GOT3 (cell line): ENCODE results near the gene SPINT2.
"Not testable (repeated sequence)": the region's sequence is repeated elsewhere in the genome, so short reads cannot be mapped to it uniquely, and the experiment has no call there.

ENCODE experiments used
- DNase-seq: peaks from one replicate; lab custom pipeline; 2025; ENCODE audit warnings: mixed read lengths; lab: John Stamatoyannopoulos, UW

The SPINT2 gene, protein sequence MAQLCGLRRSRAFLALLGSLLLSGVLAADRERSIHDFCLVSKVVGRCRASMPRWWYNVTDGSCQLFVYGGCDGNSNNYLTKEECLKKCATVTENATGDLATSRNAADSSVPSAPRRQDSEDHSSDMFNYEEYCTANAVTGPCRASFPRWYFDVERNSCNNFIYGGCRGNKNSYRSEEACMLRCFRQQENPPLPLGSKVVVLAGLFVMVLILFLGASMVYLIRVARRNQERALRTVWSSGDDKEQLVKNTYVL

DNA sequence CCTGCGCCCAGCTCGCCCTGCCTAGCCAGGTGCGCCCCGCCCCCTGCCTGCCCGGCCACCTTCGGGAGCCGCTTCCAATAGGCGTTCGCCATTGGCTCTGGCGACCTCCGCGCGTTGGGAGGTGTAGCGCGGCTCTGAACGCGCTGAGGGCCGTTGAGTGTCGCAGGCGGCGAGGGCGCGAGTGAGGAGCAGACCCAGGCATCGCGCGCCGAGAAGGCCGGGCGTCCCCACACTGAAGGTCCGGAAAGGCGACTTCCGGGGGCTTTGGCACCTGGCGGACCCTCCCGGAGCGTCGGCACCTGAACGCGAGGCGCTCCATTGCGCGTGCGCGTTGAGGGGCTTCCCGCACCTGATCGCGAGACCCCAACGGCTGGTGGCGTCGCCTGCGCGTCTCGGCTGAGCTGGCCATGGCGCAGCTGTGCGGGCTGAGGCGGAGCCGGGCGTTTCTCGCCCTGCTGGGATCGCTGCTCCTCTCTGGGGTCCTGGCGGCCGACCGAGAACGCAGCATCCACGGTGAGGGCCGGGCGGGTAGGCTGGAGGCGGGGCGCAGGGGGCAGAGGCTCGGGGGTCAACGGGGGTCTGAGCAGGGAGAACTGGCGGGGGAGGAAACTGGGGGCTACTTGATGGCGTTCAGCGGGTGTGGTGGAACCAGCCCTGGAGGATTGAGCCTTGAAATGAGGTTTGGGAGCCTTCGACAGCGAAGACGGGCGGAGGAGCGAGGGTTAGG lies at the start of gene SPINT2:
Gene SPINT2, plus strand, starts transcription at position 88 of the 727 bp plus-strand sequence. Its CDS starts 320 bp downstream, at position 408.
- DNase-seq: no peak

DNA sequence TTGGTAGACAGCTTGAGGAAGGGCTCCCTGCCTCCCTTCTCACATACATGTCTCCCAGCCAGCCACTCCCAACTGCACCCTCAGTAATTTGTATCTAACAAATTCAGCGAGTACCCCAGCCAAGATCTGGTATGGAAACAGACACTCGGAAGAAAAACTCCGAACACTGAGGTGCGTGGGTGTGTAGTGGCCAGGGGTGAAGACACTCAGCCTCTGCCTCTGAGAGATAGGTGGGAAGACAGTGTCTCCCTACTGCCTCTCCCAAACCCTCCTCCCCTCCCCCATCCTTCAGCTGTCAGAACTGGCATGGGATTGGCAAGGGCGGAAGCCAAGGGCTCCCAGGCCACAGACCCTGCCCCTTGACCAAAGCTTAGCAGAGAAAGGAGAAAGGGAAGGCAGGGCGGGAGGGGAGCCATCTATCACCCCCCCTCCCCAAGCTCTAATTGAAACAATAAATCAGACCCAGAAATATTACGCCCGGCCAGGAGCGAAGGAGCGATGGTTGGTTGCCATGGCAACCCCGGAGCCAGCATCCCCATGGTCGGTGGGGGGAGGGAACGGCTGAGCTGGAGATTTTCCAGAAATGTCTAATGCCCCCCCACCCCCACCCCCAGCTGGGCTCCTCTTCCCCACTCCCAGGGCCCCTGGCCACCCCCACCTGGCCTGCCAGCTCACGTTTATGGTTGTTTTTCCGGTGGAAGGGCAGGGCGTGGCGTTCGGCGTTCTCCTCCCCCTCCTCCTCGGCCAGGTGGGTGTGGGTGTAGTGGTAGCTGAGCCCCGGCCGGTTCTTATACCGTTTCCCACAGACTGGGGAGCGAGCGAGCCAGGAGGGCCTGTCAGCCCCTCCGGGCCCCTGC lies 47.4 kb upstream of the SPINT2 start:
- DNase-seq: no peak

DNA sequence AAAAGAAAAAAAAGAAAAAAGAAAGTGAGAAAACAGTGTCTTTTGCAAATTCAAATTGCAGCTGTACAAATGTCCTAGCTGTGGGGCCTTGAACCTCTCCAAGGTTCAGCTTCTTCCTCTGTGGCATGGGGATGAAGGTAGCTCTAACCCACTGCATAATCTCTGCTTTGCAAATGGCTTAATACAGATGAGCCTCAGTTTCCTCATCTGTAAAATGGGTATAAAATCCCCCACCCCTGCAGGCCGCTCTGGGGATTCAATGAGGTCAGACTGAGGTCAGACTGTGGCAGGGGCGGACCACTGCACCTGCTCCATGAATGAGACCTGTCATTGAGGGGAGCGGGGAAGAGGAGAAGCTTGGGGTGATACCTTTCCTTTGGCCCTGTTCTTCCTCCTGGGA lies 46.2 kb upstream of the SPINT2 start:
- no peak for DNase-seq

DNA sequence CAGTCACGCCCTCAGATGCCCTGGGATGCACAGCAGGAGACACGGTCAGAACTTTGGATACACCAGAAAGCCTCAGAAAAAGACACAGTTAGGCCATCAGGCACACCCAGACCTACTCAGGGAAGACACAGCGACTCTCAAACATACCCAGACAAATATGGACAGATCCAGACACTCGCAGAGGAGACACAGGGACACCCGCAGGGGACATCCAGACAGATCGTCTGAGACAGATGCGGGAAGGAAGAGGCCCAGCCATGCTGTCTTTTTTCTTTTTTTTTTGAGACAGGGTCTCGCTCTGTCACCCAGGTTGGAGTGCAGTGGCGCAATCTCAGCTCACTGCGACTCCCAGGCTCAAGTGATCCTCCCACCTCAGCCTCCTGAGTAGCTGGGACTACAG lies 45.2 kb upstream of the SPINT2 start:
- DNase-seq: no peak

DNA sequence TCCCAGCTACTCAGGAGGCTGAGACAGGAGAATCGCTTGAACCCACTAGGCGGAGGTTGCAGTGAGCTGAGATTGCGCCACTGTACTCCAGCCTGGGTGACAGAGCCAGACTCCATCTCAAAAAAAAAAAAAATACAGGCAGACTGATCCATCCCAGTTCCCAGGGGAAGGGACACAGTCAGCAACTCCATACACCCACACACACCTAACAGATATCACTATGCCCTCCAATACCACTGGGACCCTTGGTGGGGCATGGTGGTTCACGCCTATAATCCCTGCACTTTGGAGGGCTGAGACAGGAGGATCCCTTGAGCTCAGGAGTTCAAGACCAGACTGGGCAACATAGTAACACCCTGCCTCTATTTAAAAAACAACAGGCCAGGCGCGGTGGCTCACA lies 43.0 kb upstream of the SPINT2 start:
- DNase-seq: no peak

DNA sequence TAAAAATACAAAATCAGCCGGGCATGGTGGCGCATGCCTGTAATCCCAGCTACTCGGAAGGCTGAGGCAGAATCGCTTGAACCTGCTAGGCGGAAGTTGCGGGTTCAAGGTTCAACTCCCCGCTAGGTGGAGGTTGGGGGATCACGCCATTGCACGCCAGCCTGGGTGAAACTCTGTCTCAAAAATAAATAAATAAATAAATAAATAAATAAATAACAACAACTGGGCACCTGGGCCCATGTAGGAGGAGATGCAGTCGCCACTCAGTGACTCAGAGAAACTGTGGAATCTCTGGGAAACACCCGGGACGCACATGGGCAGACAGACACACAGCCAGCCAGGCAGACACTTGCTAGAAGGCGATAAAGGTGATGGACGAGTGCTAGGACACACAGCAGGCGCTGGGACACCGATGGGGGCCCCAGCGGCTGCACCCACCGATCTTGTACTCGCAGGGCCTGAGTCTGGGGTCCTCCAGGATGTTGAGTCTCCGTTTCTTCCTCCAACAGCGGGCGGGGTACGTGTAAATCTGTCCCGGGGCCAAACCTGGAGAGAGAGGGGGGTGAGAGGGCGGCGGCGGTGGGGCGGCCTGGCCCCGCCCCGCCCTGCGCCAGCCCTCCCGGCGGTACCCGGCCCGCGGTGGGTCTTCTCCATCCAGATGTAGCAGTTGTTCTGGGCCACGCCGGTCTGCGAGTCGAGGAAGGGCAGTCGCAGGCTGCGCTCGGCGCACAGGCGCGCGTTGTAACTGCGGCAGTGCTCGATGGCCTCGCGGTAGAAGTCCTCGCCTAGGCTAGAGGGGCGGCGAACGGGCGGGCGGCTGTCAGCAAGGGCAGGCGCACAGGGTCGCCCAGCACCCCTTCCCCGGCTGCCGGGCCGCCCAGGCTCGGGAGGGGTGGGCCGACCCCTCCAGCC lies 42.2 kb upstream of the SPINT2 start:
- DNase-seq: no peak

DNA sequence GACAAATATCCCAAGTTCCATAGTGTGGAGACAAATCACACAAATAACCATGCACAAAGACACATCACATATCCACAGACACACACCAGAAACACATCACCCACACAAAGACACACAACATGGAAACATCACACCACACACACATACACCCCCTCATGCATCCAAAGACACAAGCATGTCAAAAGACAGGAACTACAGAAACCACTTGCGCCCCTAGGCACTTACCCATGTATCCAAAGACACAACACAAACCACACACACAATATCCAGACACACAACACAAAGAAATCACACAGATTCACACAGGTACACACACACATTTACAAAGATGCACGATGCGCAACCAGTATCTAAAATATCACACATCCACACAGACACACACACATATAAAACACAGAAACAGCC lies 41.3 kb upstream of the SPINT2 start:
- DNase-seq: no peak

DNA sequence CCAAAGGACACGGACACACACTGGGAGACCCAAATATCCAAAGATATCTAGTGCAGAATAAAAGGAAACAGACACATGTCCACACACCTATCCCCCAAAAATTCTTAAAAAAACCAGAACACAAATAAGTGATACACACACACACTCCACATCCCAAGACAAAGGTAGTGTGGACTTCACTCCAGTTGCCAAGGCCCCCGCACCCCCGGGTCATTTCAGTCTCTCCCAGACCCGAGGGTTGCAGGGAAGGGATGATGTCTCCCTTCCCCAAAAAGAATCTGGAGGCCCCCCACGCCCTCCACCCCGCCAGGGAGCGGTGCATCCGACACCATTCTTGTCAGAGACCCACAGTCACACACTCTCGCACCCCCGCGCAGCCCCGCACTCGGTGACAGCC lies 40.8 kb upstream of the SPINT2 start:
- no peak for DNase-seq

DNA sequence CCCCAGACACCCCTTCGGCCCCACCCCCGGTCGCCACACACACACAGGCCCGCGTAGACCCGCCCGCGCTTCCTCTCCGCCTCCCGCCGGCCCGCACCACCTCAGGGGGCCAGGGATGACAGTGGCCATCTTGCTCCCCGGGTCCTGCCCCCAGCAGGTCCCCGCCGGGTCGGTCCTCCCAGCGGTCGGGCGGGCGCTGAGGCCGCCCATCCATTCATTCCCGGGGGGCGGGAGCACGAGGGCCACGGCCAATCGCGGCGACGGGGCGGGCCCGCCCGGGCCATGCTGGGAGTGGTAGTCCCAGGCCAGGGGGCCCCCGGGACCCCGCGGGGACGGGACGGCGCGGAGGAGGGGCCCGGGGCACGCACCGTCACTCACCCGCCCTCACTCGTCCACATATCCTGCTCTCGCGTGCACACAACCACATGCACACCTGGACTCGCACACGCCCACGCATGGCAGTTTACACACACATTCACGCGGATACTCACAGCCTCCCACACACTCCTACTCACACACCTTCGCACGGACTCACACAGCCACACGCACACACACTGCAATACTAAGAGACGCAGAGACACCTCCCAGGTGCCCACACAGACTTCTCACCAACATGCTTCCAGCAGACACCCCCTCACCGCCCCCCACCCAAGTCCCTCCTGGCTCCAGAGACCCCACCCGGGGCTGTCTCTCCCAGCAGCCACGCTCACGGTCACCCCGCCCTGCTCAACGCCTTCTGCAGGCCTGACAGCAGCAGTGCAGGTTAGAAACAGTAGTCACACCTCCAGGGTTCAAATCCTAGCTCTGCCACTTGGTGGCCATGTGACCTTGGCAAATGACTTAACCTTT lies 40.1 kb upstream of the SPINT2 start, which contains the start of gene DPF1:
Gene DPF1, minus strand, starts transcription at position 209 of the 849 bp plus-strand sequence. Its CDS starts 80 bp downstream, at position 129.
- peak; percentile 16 for DNase-seq

DNA sequence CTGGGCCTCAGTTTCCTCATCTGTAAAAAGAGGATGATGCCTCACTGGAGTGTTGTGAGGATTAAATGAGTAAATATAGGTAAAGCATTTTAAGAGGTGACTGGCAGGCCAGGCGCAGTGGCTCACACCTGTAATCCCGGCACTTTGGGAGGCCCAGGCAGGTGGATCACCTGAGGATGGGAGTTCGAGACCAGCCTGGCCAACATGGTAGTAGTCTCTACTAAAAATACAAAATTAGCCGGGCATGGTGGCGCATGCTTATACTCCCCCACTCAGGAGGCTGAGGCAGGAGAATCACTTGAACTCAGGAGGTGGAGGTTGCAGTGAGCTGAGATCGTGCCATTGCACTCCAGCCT lies 39.5 kb upstream of the SPINT2 start:
- not testable (repeated sequence) for DNase-seq

DNA sequence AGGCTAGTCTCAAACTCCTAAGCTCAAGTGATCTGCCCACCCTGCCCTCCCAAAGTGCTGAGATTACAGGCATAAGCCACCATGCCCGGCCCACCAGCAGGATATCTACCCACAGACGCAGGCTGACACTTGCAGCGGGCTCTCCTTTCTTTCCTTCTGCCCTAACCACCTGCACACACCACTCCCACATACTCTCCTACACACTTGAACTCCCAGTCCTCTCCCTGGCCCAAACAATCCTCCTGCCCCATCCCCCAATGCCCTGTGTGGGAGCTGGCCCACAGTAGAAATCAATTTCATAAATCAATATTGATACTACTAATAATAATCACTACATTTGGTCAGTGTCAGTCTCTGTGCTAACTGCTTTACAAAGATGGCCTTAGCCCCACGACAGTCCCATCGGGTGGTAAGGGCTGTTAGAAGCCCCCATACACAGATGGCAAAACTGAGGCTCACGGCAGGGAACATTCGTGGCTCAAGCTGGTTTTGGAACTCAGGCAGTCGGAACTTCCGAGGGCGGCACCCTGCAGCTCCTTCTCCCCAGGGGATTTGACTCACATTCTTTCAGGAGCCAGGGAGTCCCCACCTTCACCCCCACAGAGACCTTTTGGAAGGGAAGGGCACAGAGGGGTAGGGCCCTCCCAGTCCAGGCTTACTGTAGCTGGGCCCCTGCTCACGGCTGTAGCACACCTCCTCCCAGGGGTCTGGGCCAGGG lies 36.9 kb upstream of the SPINT2 start:
- DNase-seq: no peak

DNA sequence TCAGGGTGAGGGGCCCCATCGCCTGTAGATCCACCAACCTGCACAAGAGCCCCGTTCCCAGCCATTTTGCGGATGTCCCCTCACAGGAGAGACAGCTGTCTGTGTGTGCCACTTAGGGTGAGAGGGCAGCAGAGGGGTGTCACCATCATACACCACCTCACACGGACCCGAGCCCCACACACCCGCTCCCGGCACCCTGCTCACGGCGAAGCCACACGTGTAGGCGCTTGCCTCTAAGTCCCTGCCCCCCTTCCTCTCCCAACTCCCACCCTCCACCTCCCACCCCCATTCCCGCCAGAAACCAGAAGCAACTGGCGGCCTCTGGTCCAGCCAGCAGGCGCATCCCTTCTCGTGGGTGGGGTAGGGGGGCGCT lies 36.4 kb upstream of the SPINT2 start:
- no peak for DNase-seq

DNA sequence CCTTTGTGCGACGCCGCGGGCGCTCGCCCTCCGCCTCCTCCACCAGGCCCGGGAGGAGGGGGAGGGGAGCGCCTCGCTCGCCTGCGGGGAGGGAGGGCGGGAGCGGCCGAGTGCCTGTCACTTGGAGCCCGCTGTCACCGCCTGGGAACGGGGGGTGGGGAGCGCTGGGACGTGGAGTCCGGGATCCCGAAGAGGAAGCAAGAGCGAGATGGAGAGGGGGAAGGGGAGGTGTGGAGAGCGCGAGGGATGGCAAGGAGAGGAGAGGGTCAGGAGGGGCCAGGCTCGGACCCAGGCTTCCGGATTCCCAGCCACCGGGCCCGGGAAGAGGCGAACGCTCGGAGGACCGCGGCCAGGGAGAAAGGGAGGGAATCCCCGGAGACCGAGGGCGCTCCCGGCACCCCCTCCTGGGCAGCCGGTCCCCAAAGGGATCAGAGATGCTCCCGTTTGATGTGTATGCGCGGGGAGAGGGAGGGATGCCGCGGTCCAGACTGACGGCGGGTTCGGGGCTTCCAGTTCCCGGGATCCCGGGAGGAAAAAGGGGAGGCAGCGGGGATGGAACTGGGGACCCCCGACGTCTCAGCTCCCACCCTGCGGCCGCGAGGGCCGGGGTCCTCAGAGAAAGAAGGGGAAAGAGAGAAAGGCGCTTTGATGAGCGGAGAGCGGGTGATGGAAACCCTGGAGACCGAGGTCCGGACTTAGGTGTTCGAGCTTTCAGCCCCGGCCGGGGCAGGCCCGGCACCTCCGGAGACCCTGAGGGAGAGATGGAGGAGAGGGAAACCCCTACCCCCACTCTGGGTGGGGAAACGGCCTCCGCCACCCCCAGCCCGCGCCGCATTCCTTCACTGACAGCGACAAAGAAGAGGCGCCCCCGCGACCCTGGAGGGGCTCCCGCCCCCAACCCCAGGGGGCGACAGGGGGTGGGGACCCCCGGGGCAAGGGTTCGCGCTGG lies 35.6 kb upstream of the SPINT2 start:
- DNase-seq: no peak

DNA sequence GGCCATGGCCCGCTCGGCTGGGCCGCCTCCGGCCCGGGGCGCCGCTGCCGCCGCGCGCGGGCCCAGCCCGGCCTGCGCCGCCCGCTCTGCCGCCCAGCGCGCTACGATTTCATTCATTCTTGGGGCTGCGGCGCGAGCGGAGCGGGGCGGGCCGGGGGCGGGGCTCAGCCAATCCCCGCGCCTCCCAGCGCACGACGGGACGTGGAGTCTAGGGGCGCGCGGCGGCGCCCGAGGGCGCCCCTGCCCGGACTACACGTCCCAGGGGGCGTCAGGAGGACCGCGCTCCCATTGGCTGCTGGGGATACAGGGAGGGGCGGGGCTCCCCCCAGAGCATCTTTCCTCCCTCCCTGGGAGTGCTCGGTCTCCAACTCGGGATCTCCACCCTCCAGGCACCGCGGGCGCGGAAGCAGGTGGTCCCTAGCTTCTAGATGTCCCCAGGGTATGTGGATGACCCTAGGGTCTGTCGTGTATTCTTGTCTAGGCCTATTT lies 34.7 kb upstream of the SPINT2 start:
- no peak for DNase-seq

DNA sequence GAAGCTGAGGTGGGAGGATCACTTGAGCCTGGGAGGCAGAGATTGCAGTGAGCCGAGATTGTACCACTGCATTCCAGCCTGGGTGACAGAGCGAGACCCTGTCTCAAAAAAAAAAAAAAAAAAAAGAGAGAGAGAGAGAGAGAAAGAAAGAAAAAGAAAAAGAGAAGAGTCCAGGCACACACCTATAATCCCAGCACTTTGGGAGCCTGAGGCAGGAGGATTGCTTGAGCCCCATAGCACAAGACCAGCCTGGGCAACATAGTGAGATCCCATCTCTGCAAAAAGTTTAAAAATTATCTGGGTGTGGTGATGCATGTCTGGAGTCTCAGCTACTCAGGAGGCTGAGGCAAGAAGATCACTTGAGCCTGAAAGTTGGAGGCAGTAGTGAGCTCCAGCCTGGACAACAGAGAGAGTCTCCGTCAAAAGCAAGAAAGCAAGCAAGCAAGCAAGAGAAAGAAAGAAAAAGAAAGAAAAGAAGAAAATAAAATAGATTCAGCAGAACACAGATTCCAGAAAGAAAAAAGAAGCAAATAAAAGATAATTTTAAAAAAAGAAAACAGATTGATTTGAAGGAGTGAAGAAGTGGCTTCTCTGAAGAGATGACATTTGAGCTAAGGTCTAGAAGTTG lies 33.8 kb upstream of the SPINT2 start:
- not testable (repeated sequence) for DNase-seq

DNA sequence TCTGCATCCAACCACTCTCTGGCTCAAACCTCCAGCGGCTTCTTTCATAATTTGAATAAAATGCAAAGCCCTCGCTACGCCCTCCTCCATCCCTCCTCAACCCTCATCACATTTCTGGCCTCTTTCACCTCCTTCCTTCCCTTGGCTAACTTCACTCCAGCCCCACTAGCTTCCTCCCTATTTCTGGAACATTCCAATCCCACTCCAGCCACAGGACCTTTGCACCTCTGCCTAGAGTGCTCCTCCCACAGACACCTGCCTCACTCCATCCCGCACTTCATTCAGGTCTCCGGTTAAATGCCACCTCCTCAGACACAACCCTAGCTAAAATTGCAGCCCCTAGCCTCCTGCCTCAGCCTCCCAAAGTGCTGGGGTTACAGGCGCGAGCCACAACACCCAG lies 32.5 kb upstream of the SPINT2 start:
- DNase-seq: no peak

DNA sequence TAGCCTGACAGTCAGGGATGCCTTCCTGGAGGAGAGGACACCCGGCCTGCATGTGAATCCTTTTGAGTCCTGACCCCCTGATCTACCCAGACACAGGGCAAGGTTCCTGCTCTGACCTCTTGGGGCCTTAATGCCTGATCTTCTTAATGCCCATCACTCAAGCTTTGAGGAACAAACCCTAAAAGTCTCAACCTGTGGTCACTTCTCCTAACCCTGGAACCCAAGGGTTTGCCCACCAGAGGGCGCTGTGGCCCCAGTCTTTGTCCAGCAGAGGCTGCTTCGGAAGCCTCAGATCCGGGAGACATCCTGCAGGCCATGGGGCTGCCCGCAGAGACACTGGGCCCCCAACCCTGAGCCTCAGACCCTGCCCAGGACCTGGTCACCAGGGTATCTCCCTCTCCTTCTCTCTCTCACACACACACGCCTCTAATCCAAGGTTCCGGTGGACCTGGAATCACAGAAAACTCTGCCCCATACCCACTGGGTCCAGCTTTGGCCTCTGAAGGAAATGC lies 30.6 kb upstream of the SPINT2 start:
- no peak for DNase-seq

DNA sequence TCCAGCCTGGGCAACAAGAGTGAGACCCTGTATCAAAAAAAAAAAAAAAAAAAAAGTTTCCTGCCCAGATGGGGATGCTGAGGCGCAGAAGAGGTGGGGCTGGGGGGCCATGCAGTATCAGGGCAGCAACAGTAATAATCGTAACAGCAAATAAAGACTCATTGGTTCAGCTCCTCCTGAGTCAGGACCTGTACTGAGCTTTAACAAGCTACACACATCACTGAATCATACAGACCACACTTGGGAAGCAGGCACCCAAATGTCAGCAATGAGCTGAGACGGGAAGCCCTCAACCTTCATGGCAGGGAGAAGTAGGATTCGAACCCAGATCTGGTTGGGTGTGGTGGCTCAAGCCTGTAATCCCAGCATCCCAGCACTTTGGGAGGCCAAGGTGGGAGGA lies 29.8 kb upstream of the SPINT2 start:
- DNase-seq: no peak
